Parathyroid adenoma (tissue), 2 donors: ENCODE results near the gene STX3.

Source experiments
- H2AFZ ChIP-seq: fragments of 300-600 bp; sonication (generic); one replicate; pipeline ENCODE4 v1.7.0; 2017; ENCODE audit warnings: antibody characterized with exemption, mild to moderate bottlenecking
- H3K27ac ChIP-seq: fragments of 300-600 bp; sonication (generic); one replicate; pipeline ENCODE4 v1.7.0; 2017
- H3K27me3 ChIP-seq: fragments of 300-600 bp; sonication (generic); one replicate; pipeline ENCODE4 v1.7.0; 2017; ENCODE audit warnings: low read length; ENCODE audit not compliant: control insufficient read depth, insufficient read depth
- H3K36me3 ChIP-seq: fragments of 300-600 bp; sonication (generic); one replicate; pipeline ENCODE4 v1.7.0; 2017; ENCODE audit warnings: low read length; ENCODE audit not compliant: control insufficient read depth, insufficient read depth
- H3K4me1 ChIP-seq: fragments of 300-600 bp; sonication (generic); one replicate; pipeline ENCODE4 v1.7.0; 2017; ENCODE audit warnings: control low read depth
- H3K4me2 ChIP-seq: fragments of 300-600 bp; sonication (generic); one replicate; pipeline ENCODE4 v1.7.0; 2017; ENCODE audit warnings: low read length
- H3K4me3 ChIP-seq: fragments of 300-600 bp; sonication (generic); one replicate; pipeline ENCODE4 v1.7.0; 2017; ENCODE audit warnings: low read depth, low read length
- H3K79me2 ChIP-seq: fragments of 300-600 bp; sonication (generic); one replicate; pipeline ENCODE4 v1.7.0; 2017; ENCODE audit warnings: control low read depth
- H3K9ac ChIP-seq: fragments of 300-600 bp; sonication (generic); one replicate; pipeline ENCODE4 v1.7.0; 2017; ENCODE audit warnings: mild to moderate bottlenecking
- H3K9me3 ChIP-seq: fragments of 300-600 bp; sonication (generic); one replicate; pipeline ENCODE4 v1.7.0; 2017; ENCODE audit warnings: low read length; ENCODE audit not compliant: control insufficient read depth
- TF ChIP-seq, protein P1 (sequence below): fragments of 300-600 bp; sonication (generic); IDR thresholded peaks from one replicate; pipeline ENCODE4 v1.7.0; 2017; ENCODE audit warnings: antibody characterized with exemption, mild to moderate bottlenecking
- donor health status: primary hyperparathyroidism.

The STX3 gene

DNA sequence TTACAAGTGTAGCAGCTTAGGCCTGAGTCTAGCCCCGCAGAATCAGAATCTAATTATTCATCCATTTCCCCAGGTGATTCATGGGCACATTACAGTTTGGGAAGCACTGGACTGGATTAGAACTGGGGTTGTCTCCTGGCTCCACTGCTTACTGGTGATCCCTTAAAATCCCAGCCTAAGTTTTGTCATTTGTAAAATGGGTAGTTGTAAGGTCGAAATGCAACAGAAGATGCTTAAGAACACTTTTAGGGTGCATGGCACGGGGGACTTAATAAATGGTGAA, 1.3 kb downstream of the STX3 start:
- Histone ChIP-seq H3K79me2 (peaks cover 9% of the 10 kb centered on the region), H2AFZ (no peak overlapping the region), H3K9me3 (no peaks in the 10 kb centered on the region), H3K27ac (no peak overlapping the region), H3K4me2 (peak overlapping the region; percentile 74), H3K4me3 (peak overlapping the region; percentile 74), H3K36me3 (no peaks in the 10 kb centered on the region), H3K27me3 (no peaks in the 10 kb centered on the region), H3K4me1 (peaks cover 3% of the 10 kb centered on the region), H3K9ac (no peak overlapping the region)
- TF ChIP-seq, protein P1, sequence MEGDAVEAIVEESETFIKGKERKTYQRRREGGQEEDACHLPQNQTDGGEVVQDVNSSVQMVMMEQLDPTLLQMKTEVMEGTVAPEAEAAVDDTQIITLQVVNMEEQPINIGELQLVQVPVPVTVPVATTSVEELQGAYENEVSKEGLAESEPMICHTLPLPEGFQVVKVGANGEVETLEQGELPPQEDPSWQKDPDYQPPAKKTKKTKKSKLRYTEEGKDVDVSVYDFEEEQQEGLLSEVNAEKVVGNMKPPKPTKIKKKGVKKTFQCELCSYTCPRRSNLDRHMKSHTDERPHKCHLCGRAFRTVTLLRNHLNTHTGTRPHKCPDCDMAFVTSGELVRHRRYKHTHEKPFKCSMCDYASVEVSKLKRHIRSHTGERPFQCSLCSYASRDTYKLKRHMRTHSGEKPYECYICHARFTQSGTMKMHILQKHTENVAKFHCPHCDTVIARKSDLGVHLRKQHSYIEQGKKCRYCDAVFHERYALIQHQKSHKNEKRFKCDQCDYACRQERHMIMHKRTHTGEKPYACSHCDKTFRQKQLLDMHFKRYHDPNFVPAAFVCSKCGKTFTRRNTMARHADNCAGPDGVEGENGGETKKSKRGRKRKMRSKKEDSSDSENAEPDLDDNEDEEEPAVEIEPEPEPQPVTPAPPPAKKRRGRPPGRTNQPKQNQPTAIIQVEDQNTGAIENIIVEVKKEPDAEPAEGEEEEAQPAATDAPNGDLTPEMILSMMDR: no peak

DNA sequence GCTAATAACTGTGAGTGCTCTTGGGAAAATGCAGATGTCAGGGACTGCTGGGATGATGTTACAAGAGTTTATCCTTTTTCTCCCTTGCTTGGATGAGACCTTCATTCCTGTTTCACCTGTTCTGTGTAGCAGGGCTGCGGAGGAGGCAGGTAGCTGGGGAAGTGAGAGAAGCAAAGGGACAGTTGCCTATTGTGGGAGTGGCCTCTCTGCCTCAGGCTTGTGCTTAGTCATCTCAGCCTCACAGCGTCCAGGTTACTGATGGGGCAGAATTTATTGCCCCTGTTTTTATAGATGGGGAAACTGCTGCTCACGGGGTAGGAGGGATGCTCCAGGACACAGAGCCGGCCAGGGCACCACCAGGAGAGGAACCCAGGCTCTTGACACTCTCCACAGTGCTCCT, 1.7 kb downstream of the STX3 start:
- no peaks in the 10 kb centered on the region for H3K27me3 ChIP-seq
- no peaks in the 10 kb centered on the region for H3K9me3 ChIP-seq
- no peak overlapping the region for H3K27ac ChIP-seq
- peaks cover 9% of the 10 kb centered on the region for H3K79me2 ChIP-seq
- TF ChIP-seq, protein P1: no peak
- H2AFZ ChIP-seq: no peak overlapping the region
- H3K4me1 ChIP-seq: peaks cover 3% of the 10 kb centered on the region
- no peaks in the 10 kb centered on the region for H3K36me3 ChIP-seq
- no peak overlapping the region for H3K9ac ChIP-seq
- H3K4me3 ChIP-seq: peak overlapping the region; percentile 74
- peak overlapping the region; percentile 74 for H3K4me2 ChIP-seq

DNA sequence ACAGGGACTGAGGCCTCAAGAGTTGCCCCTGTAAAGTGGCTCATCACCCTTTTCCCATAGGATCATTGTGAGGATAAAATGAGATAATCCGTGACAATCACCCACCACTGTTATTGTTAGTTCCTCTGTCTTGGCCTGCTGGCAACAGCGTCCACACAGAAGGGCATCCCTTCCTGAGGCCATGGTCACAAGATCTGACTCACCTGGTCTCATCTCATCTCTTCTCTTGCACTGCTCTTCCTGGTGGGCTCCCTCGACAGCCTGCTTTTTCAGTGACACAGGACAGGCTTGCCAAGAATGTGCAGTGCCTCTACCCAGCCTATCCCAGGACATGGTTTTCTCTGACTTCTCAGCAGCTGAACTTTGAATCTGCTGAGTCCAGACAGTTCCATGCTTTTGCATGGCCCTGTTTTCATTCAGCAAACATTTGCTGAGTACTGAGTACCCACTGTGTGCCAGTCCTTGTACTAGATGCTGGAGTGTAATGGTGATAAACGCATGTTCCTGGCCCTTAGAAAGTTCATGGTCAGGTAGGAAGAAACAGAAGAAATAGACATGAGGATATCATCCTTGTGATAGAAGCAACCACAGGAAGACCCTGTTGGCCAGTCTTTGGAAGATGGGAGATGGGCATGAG, 3.3 kb downstream of the STX3 start:
- Histone ChIP-seq H3K27me3 (no peaks in the 10 kb centered on the region), H3K4me2 (no peak overlapping the region), H3K27ac (no peak overlapping the region), H3K9ac (no peak overlapping the region), H3K36me3 (no peaks in the 10 kb centered on the region), H2AFZ (no peak overlapping the region), H3K4me3 (no peak overlapping the region), H3K4me1 (peaks cover 3% of the 10 kb centered on the region), H3K9me3 (no peaks in the 10 kb centered on the region), H3K79me2 (peaks cover 13% of the 10 kb centered on the region)
- TF ChIP-seq, protein P1: no peak

GRCh38 chr11:59759900-59760299, 4.7 kb downstream of the STX3 start:
- H3K9me3 ChIP-seq: no peaks in the 10 kb centered on the region
- TF ChIP-seq, protein P1: no peak
- H2AFZ ChIP-seq: no peak overlapping the region

DNA sequence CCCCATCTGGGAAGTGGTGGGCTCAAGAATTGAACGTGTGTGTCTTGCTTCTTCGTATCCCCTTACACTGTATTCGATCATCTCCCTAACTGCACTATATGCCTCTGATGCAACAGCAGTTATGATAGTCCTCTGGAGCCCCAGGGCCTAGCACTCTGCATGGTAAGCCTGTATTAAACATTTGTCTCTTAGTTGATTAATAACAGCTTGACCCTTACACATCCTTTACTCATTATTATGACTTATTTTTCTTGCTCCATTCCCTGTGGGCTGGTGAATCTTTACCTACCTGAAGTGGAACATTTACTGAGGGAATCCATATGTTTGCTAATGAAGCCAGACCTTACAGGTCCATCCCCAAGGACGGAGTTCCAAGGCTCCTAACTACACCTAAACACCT, 5.6 kb downstream of the STX3 start:
- no peaks in the 10 kb centered on the region for H3K36me3 ChIP-seq
- H3K27ac ChIP-seq: no peak overlapping the region
- H2AFZ ChIP-seq: no peak overlapping the region
- H3K4me3 ChIP-seq: no peak overlapping the region
- H3K4me2 ChIP-seq: no peak overlapping the region
- H3K79me2 ChIP-seq: peaks cover 13% of the 10 kb centered on the region
- no peak overlapping the region for H3K9ac ChIP-seq
- H3K9me3 ChIP-seq: no peaks in the 10 kb centered on the region
- no peaks in the 10 kb centered on the region for H3K27me3 ChIP-seq
- TF ChIP-seq, protein P1: no peak
- peaks cover 8% of the 10 kb centered on the region for H3K4me1 ChIP-seq

More at GRCh38 chr11:59759900-59760299, 4.7 kb downstream of the STX3 start:
- H3K27me3 ChIP-seq: no peaks in the 10 kb centered on the region
- no peaks in the 10 kb centered on the region for H3K36me3 ChIP-seq
- peaks cover 4% of the 10 kb centered on the region for H3K4me1 ChIP-seq
- H3K27ac ChIP-seq: no peak overlapping the region
- no peak overlapping the region for H3K4me2 ChIP-seq
- H3K4me3 ChIP-seq: no peak overlapping the region
- peaks cover 13% of the 10 kb centered on the region for H3K79me2 ChIP-seq
- no peak overlapping the region for H3K9ac ChIP-seq
